ENCODE results near the gene CHKA. TPM values are rescaled to one million over a fixed set of nuclear protein-coding genes. Genes with fewer than 3 reads are reported as not detected.

The CHKA gene
- total RNA-seq, 1 experiment from 2014 or later: 35.8 TPM

GRCh38 chr11:68128682-68129327 is 7.6 kb upstream of the CHKA start:
- no peaks in the 10 kb centered on the region for H4K20me1 ChIP-seq (ENCODE audit: insufficient read depth, low read depth, low read length)
- H3K9me2 ChIP-seq (replicated peaks; ENCODE audit: insufficient read depth, low read length): no peaks in the 10 kb centered on the region
- no peak for DNase-seq
- H3K27me3 ChIP-seq (ENCODE audit: low read length): no peaks in the 10 kb centered on the region
- H3K36me3 ChIP-seq (ENCODE audit: insufficient read depth, low read length): no peaks in the 10 kb centered on the region
- no peak overlapping the region for H3K9ac ChIP-seq (ENCODE audit: low read length)
- no peak overlapping the region for H3K27ac ChIP-seq (ENCODE audit: low read length)
- no peak overlapping the region for H3K4me2 ChIP-seq (ENCODE audit: low read depth, low read length, poor library complexity, severe bottlenecking)
- H2AFZ ChIP-seq (ENCODE audit: low read length): no peak overlapping the region
- no peak overlapping the region for H3K4me3 ChIP-seq (ENCODE audit: low read length)
- no peaks in the 10 kb centered on the region for H3K79me2 ChIP-seq (ENCODE audit: low read length)
- H3K9me3 ChIP-seq (ENCODE audit: low read length): peaks cover 3% of the 10 kb centered on the region; the same call in 1 of the 2 replicates
- peaks cover 41% of the 10 kb centered on the region for H3K4me1 ChIP-seq (ENCODE audit: low read length)

DNA sequence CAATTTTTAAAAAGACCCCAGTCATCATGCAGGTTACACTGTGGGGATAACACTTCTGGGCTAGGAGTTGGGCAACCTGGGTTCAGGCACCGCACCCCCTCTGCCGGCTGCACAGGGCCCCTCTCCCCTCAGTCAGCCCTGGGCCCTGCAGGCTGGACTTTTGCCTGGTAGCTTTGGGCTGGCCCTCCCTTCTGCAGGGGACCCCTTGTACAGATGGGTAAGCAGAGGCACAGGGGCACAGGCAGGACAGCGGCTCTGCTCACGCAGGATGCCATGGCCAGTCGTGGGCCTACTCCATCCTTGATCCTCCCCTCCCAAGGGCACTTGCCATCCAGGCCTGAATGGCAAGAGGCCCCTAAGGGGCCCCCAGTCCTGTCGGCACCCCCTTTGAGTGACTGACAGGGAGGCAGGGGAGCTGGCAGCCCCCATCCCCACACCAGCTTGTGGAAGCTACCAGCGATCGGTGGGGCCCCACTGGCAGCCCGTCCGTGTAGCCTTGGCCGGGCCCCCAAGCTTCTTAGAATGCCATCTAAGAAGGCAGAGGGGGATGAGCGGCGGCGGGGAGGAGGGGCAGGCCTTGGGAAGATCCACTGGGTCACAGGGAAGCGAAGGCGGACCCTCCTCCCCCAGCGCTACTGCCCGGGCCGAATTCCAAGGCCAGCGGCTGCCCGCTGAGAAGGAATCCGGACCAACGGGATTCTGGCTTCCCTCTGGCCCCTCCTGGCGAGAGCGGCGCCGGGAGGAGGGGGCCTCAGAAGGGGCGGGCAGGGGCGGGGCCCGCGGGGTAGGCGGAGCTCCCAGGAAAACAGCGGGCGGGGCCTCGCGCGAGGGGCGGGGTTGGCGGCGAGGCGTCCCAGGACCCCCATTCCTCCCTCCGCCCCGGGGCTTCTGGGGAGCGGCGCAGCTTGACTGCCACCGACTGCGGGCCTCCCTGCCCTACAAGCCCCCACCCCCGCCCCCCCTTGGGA is 6.8 kb upstream of the CHKA start:
- H2AFZ ChIP-seq (ENCODE audit: low read length): no peak overlapping the region

DNA sequence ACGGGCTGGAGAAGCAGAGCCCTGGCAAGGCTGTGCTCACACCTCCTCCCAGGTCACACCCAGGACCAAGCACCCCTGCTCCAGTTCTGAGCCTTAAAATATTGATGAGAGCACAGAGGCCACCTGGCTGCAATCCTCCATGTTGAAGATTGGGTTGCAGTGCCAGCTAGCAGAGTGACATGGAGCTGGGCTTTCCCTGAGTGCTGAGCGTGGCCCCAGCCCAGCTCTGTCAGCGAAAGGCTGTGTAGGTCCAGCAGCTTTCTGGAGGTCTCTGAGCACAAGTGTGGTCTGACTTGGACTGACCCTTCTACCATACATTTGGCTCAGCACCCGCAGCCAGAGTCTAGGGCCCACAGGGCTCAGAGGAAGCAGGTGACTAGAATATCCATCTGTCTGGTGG is 4.0 kb upstream of the CHKA start:
- peak overlapping the region; percentile 85 for H3K27ac ChIP-seq (ENCODE audit: low read length)
- H3K9me2 ChIP-seq (replicated peaks; ENCODE audit: insufficient read depth, low read length): no peaks in the 10 kb centered on the region
- peaks cover 3% of the 10 kb centered on the region for H3K79me2 ChIP-seq (ENCODE audit: low read length)
- no peak overlapping the region for H3K4me3 ChIP-seq (ENCODE audit: low read length)
- peak overlapping the region; percentile 8 for H3K4me2 ChIP-seq (ENCODE audit: low read depth, low read length, poor library complexity, severe bottlenecking)
- H3K9ac ChIP-seq (ENCODE audit: low read length): peak overlapping the region; percentile 22; the same call in 1 of the 2 replicates
- H3K27me3 ChIP-seq (ENCODE audit: low read length): no peaks in the 10 kb centered on the region
- peaks cover 2% of the 10 kb centered on the region; the same call in 1 of the 2 replicates for H4K20me1 ChIP-seq (ENCODE audit: insufficient read depth, low read depth, low read length)
- peaks cover 54% of the 10 kb centered on the region for H3K4me1 ChIP-seq (ENCODE audit: low read length)
- no peak for DNase-seq
- H3K36me3 ChIP-seq (ENCODE audit: insufficient read depth, low read length): no peaks in the 10 kb centered on the region
- H2AFZ ChIP-seq (ENCODE audit: low read length): no peak overlapping the region
- no peaks in the 10 kb centered on the region for H3K9me3 ChIP-seq (ENCODE audit: low read length)

More for the DNA sequence above, 6.8 kb upstream of the CHKA start:
- Histone ChIP-seq H3K4me1 (ENCODE audit: low read length) (peaks cover 42% of the 10 kb centered on the region), H3K79me2 (ENCODE audit: low read length) (no peaks in the 10 kb centered on the region), H3K9ac (ENCODE audit: low read length) (peak overlapping the region; percentile 37; the same call in 1 of the 2 replicates), H3K27me3 (ENCODE audit: low read length) (no peaks in the 10 kb centered on the region), H3K36me3 (ENCODE audit: insufficient read depth, low read length) (no peaks in the 10 kb centered on the region), H3K9me3 (ENCODE audit: low read length) (peaks cover 3% of the 10 kb centered on the region; the same call in 1 of the 2 replicates), H3K4me2 (ENCODE audit: low read depth, low read length, poor library complexity, severe bottlenecking) (peak overlapping the region; percentile 46), H3K4me3 (ENCODE audit: low read length) (no peak overlapping the region), H3K27ac (ENCODE audit: low read length) (peak overlapping the region; percentile 85), H4K20me1 (ENCODE audit: insufficient read depth, low read depth, low read length) (no peaks in the 10 kb centered on the region), H3K9me2 (replicated peaks; ENCODE audit: insufficient read depth, low read length) (no peaks in the 10 kb centered on the region)
- no peak for DNase-seq

DNA sequence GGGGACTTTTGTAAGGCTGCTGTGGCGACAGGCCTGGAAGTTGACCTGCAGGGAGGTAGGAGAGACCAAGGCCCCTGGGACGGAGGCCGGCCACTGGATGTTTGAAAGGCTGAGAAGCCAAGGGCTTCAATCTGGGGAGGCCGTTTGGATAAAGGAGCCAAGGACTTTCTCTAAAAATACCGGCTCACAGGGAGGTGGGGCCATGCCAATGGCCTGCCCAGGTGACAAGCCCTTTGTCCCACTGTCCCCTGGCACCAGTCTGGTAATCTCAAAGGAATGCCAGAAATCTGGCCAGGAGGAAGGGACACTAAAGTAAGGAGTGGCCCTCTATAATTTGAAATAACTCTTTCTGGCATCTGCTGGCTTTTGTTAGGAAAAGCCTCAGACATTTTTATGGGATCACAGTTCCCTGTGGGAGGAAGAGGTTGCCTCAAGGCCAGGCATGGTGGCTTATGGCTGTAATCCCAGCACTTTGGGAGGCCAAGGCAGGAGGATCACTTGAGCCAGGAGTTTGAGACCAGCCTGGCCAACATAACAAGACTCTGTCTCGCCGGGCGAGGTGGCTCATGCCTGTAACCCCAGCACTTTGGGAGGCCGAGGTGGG is 1.9 kb upstream of the CHKA start:
- H3K27ac ChIP-seq (ENCODE audit: low read length): no peak overlapping the region
- H3K79me2 ChIP-seq (ENCODE audit: low read length): peaks cover 24% of the 10 kb centered on the region
- no peak overlapping the region for H3K4me2 ChIP-seq (ENCODE audit: low read depth, low read length, poor library complexity, severe bottlenecking)

GRCh38 chr11:68120273-68121066 is 718 bp downstream of the CHKA start:
- Histone ChIP-seq H3K4me3 (ENCODE audit: low read length) (peak overlapping the region; percentile 83), H3K36me3 (ENCODE audit: insufficient read depth, low read length) (peaks cover 7% of the 10 kb centered on the region; the same call in 1 of the 2 replicates), H3K79me2 (ENCODE audit: low read length) (peaks cover 50% of the 10 kb centered on the region), H3K27ac (ENCODE audit: low read length) (peak overlapping the region; percentile 72), H2AFZ (ENCODE audit: low read length) (no peak overlapping the region), H3K9me3 (ENCODE audit: low read length) (no peaks in the 10 kb centered on the region), H3K27me3 (ENCODE audit: low read length) (no peaks in the 10 kb centered on the region), H3K9me2 (replicated peaks; ENCODE audit: insufficient read depth, low read length) (no peaks in the 10 kb centered on the region), H4K20me1 (ENCODE audit: insufficient read depth, low read depth, low read length) (peaks cover 18% of the 10 kb centered on the region), H3K9ac (ENCODE audit: low read length) (peak overlapping the region; percentile 71), H3K4me2 (ENCODE audit: low read depth, low read length, poor library complexity, severe bottlenecking) (peak overlapping the region; percentile 72), H3K4me1 (ENCODE audit: low read length) (peaks cover 60% of the 10 kb centered on the region)
- peak; percentile 77 for DNase-seq

More for the DNA sequence above, 1.9 kb upstream of the CHKA start:
- peaks cover 75% of the 10 kb centered on the region for H3K4me1 ChIP-seq (ENCODE audit: low read length)
- H3K4me3 ChIP-seq (ENCODE audit: low read length): no peak overlapping the region
- peaks cover 14% of the 10 kb centered on the region for H4K20me1 ChIP-seq (ENCODE audit: insufficient read depth, low read depth, low read length)
- H3K36me3 ChIP-seq (ENCODE audit: insufficient read depth, low read length): peaks cover 4% of the 10 kb centered on the region; the same call in 1 of the 2 replicates
- H3K9me3 ChIP-seq (ENCODE audit: low read length): no peaks in the 10 kb centered on the region
- no peak overlapping the region for H3K9ac ChIP-seq (ENCODE audit: low read length)
- H2AFZ ChIP-seq (ENCODE audit: low read length): no peak overlapping the region
- H3K9me2 ChIP-seq (replicated peaks; ENCODE audit: insufficient read depth, low read length): no peaks in the 10 kb centered on the region
- H3K27me3 ChIP-seq (ENCODE audit: low read length): no peaks in the 10 kb centered on the region
- no peak for DNase-seq

DNA sequence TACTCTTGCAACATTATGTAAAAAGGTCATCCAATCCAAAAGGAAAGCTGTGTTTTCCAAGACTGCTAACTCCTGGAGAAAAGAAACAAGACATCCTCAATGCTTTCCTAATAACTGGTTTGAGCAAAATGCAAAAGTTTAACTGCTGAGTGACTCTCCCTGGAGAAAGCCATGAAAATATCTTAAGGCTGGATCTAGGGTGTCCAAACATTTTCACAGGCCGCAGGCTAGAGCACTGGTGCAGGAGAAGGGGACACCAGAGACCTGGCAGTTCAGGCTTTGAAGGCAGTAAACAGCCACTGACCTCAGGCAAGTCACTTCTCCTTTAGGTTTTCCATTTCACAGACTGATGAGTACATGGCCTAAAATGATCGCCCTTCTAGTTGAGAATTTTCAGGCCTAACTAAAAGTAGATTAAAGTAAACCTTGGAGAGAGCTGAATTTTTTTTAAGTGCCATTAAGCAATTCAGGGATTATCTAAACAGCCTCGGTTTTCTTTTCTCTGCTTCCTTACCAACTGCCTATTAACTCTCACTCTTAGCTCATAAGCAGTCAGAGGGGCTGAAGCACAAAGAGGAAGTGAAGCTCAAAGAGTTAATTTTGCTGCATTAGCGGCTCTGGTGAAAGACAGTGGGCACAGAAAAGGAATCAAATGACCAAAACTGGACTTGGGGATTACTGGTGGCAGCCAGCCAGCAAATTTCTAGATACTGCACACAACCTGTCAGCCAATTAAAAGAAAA is 2.3 kb downstream of the CHKA start:
- Histone ChIP-seq H3K79me2 (ENCODE audit: low read length) (peaks cover 66% of the 10 kb centered on the region), H3K9me3 (ENCODE audit: low read length) (no peaks in the 10 kb centered on the region), H3K36me3 (ENCODE audit: insufficient read depth, low read length) (peaks cover 7% of the 10 kb centered on the region; the same call in 1 of the 2 replicates), H3K27ac (ENCODE audit: low read length) (peak overlapping the region; percentile 72), H3K9ac (ENCODE audit: low read length) (peak overlapping the region; percentile 71), H3K4me1 (ENCODE audit: low read length) (peaks cover 49% of the 10 kb centered on the region), H4K20me1 (ENCODE audit: insufficient read depth, low read depth, low read length) (peaks cover 18% of the 10 kb centered on the region), H3K4me2 (ENCODE audit: low read depth, low read length, poor library complexity, severe bottlenecking) (peak overlapping the region; percentile 72), H2AFZ (ENCODE audit: low read length) (no peak overlapping the region), H3K27me3 (ENCODE audit: low read length) (no peaks in the 10 kb centered on the region), H3K4me3 (ENCODE audit: low read length) (peak overlapping the region; percentile 83), H3K9me2 (replicated peaks; ENCODE audit: insufficient read depth, low read length) (no peaks in the 10 kb centered on the region)
- DNase-seq: peak; percentile 89

GRCh38 chr11:68117853-68118470 is 3.2 kb downstream of the CHKA start:
- H3K27ac ChIP-seq (ENCODE audit: low read length): peak overlapping the region; percentile 72; the same call in 1 of the 2 replicates

More at GRCh38 chr11:68117853-68118470, 3.2 kb downstream of the CHKA start:
- no peaks in the 10 kb centered on the region for H3K9me2 ChIP-seq (replicated peaks; ENCODE audit: insufficient read depth, low read length)
- H4K20me1 ChIP-seq (ENCODE audit: insufficient read depth, low read depth, low read length): peaks cover 18% of the 10 kb centered on the region
- no peaks in the 10 kb centered on the region for H3K9me3 ChIP-seq (ENCODE audit: low read length)
- H3K36me3 ChIP-seq (ENCODE audit: insufficient read depth, low read length): peaks cover 7% of the 10 kb centered on the region; the same call in 1 of the 2 replicates
- no peak overlapping the region for H2AFZ ChIP-seq (ENCODE audit: low read length)
- H3K4me2 ChIP-seq (ENCODE audit: low read depth, low read length, poor library complexity, severe bottlenecking): peak overlapping the region; percentile 72
- no peaks in the 10 kb centered on the region for H3K27me3 ChIP-seq (ENCODE audit: low read length)
- H3K4me1 ChIP-seq (ENCODE audit: low read length): peaks cover 48% of the 10 kb centered on the region
- peak overlapping the region; percentile 71; the same call in 1 of the 2 replicates for H3K9ac ChIP-seq (ENCODE audit: low read length)
- H3K79me2 ChIP-seq (ENCODE audit: low read length): peaks cover 75% of the 10 kb centered on the region
- no peak overlapping the region for H3K4me3 ChIP-seq (ENCODE audit: low read length)
- DNase-seq: no peak

All from Karpas-422 (cell line).